GM19239 (cell line): Measurements from ENCODE around the gene SEBOX.
A peak's percentile ranks its signal among the peaks of the same experiment; 100 is the strongest.

ENCODE experiments used
- DNase-seq: peaks from one replicate; pipeline ENCODE4 v3.0.0; 2011; ENCODE audit warnings: low spot score; ENCODE audit not compliant: insufficient read length
- FAIRE-seq: peaks from 2 replicates; lab custom pipeline; 2011; peaks lifted over from hg19 to GRCh38; lab: Jason Lieb, UNC

SEBOX gene

DNA sequence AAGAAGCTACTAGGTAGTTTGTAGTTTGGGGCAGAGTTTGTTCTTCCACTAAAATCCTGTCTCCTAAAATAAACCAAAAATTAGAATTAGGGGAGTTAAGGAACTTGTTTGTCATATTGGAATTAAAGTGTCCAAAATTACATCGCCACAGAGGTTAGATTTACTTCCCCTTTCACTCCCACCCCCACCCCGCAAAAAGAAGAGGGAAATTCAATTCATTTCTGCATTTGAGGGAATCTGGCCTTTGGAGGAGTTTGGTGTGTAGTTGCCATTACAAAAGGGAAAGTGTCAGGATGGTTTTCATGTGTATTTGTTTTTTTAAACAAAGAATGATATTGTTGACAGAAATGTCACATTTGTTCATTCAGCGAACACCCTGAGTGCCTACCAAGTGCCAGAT is 40.2 kb downstream of the SEBOX start:
- FAIRE-seq (no peak), DNase-seq (no peak)

DNA sequence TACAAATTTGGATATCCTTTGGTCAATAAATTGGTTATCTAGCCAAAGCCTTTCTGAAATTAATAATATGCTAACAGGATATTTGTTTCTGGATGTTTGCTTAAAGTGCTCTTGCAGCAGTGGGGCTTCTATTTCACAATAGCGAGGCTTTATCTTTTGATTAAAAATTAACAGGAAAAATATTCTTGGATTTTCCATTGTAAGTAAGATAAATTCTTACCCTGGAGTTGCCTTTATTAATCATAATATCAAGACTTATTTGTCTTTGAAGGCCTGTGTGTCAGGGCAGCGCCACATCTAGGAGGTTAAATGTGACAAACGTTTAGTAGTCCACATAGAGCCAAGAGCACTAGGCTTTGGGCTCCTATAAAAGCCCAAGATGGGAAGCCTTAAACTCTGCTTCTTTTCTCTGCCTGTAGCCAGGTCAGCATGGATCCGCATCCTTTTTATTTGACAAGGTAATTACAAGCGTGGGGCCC is 40.7 kb downstream of the SEBOX start:
- no peak for FAIRE-seq
- DNase-seq, result no peak

- FAIRE-seq (no peak), DNase-seq (no peak)
Measured at GRCh38 chr17:28320215-28321061, 44.6 kb downstream of the SEBOX start.

GRCh38 chr17:28319598-28319935 is 45.4 kb downstream of the SEBOX start:
- FAIRE-seq, result no peak
- DNase-seq, result no peak

DNA sequence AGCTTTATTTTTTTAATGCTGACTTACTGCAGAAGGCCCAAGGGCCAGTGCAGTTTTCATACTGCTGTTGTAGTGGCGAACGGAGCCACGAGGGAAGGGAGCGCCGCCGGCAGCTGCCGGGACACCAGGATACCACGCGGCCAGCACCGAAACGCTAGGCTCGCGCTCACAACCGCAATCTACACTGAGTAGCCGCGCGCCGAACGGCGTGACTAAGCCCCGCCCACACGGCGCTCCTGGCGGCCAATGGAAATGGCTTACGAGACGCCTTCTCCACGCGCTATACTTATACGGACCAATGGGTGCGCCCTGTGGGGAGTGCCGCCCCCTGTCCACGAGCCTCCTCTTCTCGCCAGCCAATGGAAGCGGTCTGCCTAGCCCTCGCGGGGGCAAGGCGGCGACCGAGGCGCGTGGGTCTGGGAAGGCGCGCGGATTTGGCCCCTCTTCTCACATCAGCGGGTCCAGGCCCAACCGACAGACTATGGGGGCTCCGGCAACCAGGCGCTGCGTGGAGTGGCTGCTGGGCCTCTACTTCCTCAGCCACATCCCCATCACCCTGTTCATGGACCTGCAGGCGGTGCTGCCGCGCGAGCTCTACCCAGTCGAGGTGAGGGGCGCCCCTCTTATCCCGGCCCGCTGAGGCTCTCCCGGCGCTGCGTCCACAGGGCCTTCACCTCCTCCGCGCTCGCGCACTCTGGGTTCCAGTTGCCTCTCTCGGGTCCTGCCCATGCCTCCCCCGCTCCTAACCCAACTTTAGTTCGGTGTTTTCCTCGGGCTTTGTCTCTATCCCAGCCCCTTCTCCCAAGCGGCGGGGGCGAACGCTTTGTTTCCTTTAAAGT is 46.0 kb downstream of the SEBOX start, which contains the start of gene TMEM97:
Gene TMEM97, plus strand, starts transcription at position 442 of the 839 bp plus-strand sequence. Its CDS starts 40 bp downstream, at position 482.
- FAIRE-seq (peak; percentile 92), DNase-seq (peak; percentile 87)

DNA sequence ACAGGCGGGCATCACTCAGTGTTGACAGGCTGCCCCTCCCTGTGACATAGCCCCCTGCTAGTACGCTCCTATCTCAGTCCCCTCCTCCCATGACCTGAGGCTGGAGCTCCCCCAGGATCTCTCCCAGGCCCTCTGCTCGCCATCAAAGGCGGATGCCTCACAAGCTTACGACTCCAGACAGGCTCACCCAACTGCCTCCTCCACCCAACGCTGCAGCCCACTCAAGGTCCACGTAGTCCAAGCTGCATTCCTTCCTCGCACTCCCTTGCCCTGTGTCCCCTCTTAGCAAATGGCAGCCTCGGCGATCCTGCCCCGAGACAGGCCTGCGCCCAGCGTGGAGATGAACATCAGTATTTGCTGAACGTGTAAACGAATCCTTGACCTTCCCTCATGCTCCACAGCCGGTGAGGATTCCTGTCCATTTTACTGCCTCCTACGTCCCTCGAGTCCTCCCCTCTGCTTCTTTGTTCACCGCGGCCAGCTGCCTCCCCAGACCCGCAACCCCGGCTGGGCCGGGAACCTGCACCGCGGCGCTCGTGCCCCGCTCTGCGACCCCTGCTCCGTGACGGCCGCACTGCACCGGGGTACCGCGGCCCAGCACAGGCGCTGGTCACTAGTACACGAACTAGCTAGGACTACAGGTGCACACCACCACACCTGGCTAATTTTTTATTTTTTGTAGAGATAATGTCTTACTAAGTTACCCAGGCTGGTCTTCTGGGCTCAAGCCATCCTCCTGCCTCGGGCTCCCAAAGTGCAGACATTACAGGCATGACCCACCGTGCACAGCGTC is 46.8 kb downstream of the SEBOX start:
- no peak for FAIRE-seq
- no peak for DNase-seq

DNA sequence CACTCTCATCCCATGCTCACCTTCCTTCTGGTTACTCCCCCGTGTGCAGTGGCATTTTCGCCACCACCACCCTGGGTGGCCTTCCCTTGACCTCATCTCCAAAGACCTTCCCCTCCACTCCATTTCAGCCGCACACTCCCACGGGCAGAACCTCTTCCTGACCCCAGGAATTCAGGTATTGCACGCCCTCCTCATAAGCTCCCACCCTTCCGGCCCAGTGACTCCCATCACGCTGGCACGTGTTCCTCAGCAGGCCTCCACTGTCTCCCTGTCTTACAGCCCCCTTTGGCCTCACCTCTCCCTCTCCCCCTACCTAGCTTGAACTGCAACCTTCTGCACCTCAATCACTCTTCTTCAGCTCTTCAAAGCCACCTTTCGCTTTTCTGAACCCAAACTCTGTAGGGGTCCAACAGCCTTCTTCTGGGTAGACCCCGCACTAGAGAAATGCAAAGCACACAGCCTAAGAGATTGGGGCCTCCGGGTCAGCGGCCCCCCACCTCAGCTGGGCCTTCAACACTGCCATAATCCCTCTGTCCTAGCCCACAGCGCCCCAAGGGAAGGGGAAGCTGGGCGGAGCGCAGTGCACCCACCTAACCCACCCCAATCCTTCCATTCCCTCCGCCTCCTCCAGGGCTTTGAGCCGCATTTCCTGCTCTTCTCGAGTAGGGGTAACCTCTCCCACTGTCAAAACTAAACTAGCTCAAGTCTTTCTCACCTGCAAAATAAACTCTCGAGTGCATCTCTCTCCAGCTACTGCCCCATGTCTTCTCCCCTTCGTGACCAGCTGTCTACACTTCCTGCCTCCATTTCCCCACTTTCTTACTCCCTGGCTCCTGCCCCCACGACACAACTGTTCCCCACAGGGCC is 47.7 kb downstream of the SEBOX start:
- no peak for DNase-seq
- FAIRE-seq, result no peak

DNA sequence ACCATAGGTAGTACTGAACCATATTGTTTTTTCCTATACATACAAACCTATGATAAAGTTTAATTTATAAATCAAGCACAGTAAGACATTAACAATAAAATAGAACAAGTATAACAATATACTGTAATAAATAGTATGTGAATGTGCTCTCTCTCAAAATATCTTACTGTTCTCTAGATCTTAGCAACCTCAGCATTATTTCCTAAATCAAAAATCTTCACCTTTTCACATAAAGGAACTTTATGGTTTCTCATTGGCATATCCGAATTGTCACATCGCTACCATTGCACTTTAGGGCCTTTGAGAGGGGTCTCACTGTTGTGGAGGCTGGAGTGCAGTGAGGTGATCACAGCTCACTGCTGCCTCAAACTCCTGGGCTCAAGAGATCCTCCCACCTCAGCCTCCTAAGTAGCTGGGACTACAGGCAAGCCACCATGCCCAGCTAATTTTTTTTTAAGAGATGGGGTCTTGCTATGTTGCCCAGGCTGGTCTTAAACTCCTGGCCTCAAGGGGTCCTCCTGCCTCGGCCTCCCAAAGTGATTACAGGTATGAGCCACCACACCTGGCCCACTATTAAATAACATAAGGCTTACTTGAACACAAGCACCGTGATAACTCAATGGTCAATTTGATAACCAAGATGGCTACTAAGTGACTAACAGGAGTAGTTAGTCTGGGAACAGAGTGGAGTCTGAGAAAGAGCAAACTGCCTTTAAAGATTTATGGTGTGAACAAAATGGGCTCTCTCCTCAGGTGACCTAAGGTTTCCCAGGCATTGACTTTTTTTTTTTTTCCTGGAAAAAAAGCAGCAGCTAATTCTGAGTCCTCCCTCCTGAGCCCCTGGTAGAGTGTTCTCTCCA is 48.9 kb downstream of the SEBOX start:
- FAIRE-seq, result no peak
- no peak for DNase-seq

- DNase-seq (no peak), FAIRE-seq (no peak)
Measured at GRCh38 chr17:28313841-28314240, 51.2 kb downstream of the SEBOX start.
